Spleen (tissue), 7 donors: ENCODE data around the gene SPTBN2.

ENCODE experiments used
- CTCF ChIP-seq, 11 experiments: fragments of 200-600 bp in 7 of 11; fragments of 450-650 bp in 4 of 11; sonication (generic) in 4 of 11; IDR thresholded peaks in 8 of 11; conservative IDR thresholded peaks in 3 of 11; 1 replicate in 7 of 11; 2 replicates in 4 of 11; pipeline versions ENCODE4 v1.4.0 to v1.8.0; 2016 to 2021; ENCODE audit warnings: antibody characterized with exemption in 11 of 11, inconsistent platforms in 4 of 11, mild to moderate bottlenecking in 1 of 11
- POLR2A ChIP-seq, 3 donors: fragments of 450-650 bp; IDR thresholded peaks; one replicate each; pipeline ENCODE4 v1.5.1; 2017; ENCODE audit warnings: antibody characterized with exemption in 3 of 3, mild to moderate bottlenecking in 1 of 3
- POLR2AphosphoS5 ChIP-seq, 3 donors: sonication (generic); formaldehyde crosslinking; IDR thresholded peaks; one replicate each; pipeline ENCODE4 v1.5.1; 2017; ENCODE audit warnings: antibody characterized with exemption in 3 of 3
- donor health status: DM: no; HTN: no; CAD: no; lungs with moderate emphysema.
- donor health status: DM: no; HTN: no; CAD: no.
- donor health status: DM: no; HTN: no; CAD: no.

- TF ChIP-seq POLR2AphosphoS5 (IDR thresholded peaks at IDR 0.05): no peak
- TF ChIP-seq POLR2A (IDR thresholded peaks at IDR 0.05): no peak
- TF ChIP-seq CTCF (IDR thresholded peaks at IDR 0.05 in 8 of 11, conservative IDR thresholded peaks at IDR 0.05 in 3 of 11): no peak
These were observed 3.4 kb downstream of the SPTBN2 start for GRCh38 chr11:66725647-66726046.
